GM18870 (cell line): ENCODE results near the gene DYSF.

Source experiments
- ATAC-seq: cut with Tn5 transposase; IDR thresholded peaks from one replicate; pipeline ENCODE4 v1.9.1; 2021; ENCODE audit warnings: moderate library complexity; ENCODE audit not compliant: unreplicated experiment

Gene DYSF

DNA sequence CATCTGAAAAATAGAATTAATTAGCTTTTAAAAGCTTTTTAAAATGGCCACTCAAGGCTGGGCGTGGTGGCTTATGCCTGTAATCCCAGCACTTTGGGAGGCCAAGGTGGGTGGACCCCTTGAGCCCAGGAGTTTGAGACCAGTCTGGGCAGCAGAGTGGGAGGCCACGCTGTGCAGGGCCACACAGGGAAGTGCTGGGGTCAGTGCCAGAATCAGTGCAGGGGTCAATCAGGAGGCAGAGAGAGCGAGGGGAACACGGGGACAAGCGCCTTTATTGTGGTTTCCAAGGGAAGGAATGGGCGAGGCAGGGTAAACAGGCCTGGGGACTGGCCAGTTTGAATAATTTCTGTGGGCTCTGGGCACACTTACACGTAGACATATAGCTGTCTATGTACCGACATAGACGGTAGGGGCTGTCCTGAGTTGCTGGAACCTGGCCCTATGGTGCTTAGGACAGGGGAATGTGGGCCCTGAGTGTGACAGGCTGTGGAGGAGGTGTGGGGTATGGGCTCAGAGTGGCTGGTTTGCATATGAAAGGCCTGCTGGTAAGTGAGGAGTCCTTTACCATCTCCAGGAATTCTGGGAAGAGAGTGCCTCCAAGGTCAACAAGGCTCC, 42.9 kb downstream of the DYSF start:
- ATAC-seq = no peak

DNA sequence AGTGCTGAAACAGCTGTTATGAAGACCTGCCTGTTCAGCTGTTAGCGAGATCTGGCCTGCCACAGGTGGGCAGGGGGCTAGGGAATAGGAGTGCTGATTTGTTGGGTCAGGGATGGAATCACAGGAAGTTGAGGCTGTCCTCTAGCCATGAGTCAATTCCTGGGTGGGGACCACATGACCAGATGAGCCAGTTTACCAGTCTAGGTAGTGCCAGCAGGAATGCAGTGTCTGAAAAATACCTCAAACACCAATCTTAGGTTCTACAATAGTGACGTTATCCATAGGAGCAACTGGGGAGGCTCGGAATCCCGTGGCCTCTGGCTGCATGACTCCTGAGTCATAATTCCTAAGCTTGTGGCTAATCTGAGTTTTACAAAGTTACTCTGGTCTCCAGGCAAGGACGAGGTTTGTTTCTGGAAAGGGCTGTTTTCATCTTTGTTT, 44.9 kb downstream of the DYSF start:
- no peak for ATAC-seq

DNA sequence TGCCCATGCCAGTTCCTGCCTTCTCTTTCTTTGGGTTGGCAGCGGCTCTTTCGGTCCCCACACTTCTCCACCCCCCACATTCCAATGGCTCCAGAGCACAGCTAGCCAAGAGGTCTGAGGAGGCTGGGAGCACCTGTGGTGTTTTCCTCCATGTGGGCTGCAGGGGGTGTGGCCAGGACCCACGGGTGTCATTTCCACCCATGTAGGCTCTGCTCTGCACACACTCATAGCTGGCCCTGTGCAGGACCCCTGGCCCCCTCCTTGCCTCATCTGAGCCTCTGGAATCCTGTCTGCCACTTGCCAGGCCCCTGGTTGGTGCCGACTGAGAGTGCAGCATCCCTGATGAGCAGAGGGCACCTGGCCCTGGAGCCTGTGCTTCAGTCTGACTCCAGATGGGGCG, 46.3 kb downstream of the DYSF start:
- no peak for ATAC-seq

DNA sequence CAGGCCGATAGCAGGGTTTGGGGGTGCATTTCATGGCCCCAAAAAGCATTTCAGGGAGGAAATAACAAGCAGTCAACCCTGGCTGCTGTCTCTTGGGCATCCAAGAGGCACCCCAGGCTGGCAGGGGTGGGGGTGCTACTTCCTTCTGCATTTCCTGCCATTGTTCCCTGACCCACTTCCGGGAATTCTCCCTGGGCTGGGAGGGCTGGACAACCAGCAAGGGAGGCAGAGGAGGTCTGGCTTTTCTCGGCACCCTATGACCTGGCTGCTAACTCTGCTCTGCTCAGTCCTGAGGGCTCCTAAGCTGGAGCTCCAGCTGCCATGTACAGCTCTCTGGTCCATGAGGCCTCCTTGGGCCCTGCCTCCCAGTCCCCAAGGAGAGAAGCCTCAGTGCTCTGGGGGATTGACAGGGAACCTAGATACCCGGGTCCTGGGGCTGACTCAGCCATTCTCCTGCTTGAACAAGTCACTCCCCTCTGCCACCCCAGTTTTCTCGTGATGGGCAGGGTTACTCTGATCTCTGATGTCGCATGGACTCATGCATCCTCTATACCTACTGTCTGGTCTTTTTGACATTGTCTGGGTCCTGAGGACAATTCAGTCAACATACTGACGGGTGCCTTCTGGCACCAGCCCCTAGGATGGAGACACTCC, 47.2 kb downstream of the DYSF start:
- ATAC-seq = no peak

DNA sequence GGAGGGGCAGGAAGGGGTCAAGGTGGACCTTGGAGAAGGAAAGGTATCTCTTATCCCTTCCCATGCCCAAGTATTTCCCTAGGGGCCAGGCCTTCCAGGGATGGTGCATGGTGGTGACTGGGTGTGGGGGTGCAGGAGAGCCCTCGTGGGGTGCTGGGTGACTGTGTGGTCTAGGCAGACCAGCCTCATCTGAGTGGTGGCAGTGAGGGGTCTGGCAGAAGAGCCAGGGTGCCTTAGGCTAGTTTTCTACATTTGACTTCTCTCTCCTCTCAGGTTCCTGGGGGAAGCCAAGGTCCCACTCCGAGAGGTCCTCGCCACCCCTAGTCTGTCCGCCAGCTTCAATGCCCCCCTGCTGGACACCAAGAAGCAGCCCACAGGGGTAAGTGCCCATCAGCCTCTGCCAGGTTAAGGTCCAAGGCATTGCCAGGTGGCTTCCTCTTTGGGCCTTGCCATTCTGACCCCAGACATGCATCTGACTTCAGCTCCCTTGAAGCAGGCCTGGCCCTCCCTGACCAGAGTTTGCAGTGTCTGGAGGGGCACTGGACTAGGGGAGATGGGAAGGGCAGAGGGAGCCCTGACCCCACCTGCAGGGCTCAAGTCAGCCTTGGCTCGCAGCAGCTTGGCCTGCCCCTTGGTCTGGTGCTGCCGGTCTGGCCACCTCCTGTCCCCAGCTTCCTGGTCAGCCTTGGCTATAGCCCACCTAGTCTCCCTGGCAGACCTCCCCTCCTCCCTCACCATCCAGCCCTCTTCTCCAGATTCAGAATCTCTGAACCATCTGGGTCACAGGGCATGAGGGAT, 49.8 kb downstream of the DYSF start:
- ATAC-seq = no peak

DNA sequence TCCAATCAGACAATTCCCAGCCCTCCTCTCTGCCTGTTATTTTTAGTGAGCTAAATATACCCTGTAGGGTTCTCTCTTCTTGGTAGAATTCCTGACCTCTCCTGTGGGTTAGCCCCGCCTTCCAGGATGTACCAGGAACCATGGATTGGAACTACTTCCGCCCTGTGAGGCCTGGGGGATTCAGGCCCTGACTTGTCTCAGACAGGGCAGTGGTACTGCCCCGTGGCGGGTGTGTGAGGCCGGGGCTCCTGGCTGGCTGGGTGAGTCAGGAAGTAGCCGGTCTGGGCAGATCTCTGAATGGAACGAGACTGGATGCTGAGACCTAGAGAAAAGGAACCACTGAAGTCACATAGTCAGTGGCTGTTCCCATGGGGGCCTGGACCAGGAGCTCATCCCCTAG, 50.5 kb downstream of the DYSF start:
- no peak for ATAC-seq

DNA sequence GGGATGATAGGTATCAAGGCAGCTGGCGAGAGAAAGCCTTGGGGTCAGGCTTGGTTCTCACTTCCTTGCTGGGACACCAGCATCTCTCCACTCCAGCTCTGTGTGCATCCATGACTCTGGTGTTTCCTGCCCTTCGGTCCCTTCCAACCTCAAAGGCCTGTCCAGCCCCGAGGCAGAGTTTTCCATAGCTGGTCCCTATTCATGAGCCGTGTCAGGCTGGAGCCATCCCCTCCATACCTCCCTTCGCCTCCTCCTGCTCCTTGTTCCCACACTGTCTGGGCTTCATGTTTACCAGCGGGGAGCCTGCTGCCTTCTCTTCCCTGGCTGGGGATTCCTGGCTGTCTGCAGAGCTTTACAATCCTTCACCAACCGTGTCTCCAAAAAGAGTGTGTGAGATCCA, 51.2 kb downstream of the DYSF start:
- no peak for ATAC-seq

DNA sequence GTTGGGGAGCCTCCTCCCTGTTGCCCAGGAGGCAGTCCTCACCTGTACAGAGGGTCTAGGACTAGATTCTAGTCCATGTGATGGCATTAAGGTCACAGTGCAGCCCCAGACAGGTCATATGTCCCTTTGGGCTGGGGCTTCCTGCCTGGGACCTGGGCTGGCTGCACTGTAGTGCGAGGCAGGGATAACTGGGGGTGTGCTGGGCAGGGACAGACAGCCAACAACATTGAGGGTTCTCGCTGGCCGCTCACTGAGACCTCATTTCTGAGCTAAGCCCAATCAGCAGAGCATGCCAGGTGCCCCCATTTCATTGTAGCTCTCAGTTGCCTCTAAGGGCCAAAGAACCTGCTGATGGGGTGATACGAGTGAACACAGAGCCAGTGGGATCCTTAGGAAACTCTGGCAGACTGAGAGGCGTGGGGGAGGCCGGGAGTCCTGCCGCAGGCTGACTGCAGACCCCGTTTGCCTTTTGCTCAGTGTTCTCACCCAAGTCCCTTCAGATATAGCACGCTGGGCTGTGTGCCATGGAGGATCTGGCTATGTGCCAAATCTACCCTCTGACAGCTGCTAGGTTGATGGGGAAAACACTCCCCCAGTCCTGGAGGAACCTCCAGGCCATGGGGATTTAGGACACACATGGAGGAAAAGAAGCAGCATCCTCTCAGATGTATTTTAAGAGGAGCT, 51.9 kb downstream of the DYSF start:
- ATAC-seq = no peak

DNA sequence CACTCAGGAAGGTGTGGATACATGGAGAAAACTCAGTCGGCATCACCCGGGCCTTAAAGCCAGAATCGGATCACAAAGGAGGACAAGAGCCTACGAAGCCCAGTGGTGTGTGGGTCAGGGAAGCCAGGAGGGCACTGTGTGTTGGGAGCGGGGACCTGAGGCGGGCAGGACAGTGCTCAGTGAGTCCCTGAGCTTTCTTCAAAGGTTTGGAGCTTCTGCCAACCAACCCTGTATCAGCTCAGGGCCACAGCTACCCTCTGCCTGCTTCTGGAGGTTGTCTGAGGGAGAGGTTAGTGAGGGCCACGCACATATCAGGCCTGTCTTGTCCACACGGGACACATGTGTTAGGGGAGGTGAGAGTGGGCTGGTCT, 52.4 kb downstream of the DYSF start:
- ATAC-seq = no peak

DNA sequence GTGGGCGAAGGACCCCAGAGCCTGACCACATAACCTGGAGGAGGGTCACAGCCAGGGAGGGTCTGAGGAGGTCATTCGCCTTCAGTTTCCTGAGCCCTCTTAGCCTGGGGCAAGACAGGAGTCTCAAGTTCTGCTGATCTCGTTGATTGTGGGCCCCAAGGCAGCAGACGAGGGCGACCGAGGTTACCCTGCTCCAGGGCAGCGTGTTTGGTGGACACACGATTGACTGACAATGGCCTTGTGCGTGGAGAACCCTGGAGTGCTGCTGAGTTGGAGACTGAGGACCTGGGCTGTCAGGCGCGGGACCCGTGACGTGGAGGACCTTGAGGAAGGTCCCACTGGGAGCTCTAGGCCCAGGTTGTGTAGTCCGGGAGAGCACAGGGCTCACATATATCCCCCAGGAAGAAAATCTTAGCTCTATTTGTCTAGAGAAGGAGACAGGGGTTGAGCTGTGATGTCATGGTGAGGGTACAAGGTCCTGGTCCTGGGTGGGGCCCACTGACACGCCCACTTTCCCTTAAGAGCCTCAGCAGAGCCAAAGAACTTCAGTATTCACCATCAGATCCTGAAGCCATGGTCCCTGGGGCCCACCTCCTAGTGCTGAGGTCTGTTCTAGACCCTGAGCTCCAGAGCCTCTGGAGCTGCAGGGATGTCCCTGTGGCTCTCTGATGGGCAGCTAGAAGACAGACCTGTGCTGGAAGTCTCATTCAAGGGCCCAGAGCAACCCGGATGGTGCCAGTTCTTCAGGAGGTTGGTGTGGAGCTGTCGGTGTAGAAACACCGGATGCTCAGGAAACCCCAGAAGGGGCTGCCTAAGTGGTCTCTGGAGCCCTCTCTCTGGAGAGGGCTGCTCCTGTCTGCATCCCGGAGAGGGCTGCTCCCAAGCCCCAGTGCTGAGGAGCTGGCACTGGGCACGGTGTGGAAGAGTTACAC, 53.1 kb downstream of the DYSF start:
- ATAC-seq = no peak

DNA sequence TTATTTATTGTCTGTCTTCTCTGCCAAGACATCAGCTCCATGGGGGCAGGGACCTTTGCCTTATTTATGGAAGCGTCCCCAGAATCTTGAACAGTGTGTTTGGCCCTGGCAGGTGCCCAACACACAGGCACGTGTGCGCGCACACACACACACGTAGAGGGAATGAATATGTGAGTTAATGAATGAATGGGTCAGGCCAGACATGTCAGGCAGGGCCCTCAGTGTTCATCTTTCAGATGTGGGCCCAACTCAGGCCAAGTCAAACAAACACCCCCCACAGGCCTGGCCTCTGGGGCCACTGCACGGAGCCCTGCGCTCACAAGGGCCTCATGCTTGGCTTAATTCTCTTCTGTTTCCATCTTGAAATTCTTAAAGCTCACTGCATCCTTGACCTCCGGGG, 54.1 kb downstream of the DYSF start:
- no peak for ATAC-seq

DNA sequence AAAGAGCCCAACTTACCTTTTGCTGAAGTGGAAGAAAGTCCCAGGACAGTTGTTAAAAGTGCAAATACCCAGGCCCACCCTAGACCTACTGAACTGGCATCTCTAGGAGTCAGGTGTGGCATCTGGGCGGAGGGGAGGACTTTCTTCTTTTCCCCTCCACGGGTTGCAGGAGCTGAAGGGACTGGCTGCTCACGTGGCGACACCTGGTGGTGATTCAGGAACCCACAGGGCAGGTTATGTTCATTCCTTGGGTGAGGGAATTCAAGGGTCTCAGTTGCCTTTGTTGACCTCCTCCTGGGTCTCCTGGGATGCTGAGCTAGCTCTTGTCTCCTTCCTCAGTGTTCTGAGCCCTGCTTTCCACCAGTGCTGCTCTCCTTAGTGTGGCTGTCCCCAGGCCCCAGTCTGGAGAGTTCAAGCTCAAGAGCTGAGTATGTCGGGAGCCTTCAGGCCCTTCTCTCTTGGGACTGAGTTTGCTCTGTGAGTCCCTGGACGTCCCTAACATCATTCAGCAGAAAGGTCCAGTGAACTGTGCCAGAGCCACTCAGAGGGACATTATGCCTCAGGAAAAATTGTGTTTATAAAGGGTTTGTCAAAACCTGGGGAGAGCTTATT, 56.9 kb downstream of the DYSF start:
- ATAC-seq = no peak

DNA sequence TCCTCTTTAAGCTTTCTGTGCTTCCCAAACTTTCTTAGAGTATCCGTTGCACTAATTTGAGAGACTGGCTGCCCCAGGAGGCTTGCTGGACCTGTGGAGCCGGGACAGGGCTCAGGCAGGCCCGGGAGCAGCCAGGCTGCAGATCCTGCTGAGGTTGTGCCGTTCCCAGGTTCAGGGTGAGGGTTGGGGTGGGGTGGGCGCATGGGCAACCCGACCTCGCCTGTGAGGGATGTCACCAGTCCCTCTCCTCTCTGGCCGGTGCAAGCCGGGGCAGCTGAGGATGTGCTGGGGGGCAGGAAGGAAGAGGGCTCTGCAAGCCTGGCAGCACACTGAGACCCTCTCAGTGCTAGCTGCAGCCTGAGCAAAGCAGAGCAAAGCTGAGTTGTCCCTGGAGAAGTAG, 57.6 kb downstream of the DYSF start:
- no peak for ATAC-seq

DNA sequence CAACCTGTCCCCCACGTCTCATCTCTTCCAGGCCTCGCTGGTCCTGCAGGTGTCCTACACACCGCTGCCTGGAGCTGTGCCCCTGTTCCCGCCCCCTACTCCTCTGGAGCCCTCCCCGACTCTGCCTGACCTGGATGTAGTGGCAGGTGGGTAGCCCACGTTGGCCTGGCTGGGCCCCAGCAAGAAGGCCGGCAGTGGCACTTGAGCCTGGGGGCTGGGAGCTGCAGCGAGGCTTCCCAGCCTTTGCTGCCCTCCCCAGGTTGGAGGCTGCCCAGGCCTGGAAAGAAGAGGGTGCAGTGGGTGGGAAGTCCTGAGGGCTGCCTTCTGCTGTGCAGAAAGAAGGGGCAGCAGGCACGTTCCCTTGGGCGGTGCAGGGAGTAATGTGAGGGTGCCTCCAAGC, 58.4 kb downstream of the DYSF start:
- no peak for ATAC-seq

DNA sequence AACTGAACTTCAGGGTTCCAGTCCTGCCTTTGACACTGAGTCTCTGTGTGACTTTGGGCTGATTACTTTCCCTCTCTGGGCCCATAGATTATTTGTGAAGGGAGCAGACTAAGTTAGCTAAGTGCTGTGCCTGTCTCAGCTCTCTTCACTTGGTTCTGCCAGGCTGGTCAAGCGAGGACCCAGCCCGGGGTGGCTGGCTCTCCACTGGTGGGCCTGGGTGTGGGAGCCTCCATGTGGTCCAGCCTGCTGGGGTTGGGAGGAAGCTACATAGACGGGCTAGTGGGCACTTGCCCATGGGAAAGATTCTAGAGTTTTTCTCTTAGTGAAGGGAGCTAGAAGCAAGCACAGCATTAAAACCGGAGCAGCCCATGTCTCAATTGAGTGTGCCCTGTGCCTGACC, 59.0 kb downstream of the DYSF start:
- ATAC-seq = no peak

DNA sequence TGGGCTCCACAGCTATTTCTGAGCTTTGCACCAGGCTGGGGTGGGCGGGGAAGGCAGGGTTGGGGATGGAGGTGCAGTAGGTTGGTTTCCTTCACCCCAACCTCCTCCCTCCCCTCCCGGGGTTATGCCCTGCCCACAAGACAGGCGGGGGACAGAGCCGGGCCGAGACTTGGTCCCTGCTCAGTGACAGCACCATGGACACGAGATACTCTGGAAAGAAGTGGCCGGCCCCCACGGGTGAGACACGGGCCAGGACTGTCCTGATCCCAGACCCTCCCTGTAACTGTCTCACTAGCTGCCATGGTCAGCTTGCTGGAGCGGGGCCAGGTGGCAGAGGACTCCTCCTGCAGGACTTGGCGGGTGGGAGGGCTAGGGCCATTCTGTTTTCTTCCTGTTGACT, 59.7 kb downstream of the DYSF start:
- no peak for ATAC-seq

DNA sequence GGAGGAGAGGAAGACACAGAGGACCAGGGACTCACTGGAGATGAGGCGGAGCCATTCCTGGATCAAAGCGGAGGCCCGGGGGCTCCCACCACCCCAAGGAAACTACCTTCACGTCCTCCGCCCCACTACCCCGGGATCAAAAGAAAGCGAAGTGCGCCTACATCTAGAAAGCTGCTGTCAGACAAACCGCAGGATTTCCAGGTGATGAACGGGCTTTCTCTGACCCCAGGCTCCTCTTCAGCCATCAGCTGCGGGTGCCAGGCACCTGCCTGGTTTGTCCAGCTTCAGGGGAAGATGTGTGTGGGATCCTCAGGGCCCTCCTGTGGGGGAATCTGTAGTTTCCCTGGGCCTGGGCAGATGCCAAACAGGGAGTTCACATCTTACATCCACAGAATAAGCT, 60.4 kb downstream of the DYSF start:
- no peak for ATAC-seq

DNA sequence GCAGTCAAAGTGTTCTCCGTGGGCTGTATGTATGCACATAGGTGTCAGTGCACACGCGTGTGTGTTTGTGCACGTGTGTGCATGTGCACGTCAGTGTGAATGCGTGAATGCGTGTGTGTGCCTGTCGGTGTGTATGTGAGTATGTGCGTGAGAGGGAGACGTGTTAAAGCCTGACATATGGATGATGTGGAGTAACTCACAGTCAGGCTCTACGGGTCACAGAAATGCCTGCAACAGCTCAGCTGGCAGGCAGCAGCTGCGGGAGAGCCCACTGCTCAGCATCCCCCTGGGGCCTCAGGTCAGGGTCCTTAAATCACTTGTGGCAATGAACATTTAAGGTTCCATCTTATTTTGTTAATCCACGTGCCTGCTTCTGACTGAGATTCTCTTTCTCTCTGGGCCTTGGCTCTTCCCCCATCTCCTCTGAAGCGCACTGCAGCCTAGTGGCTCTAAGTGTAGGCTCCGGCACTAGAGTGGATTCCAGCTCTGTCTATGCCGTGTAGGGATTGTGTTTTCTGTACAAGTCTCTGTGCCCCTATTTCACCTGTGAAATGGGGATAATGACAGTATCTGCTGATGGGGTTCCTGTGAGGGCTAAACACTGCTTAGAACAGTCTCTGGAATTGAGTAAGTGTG, 63.0 kb downstream of the DYSF start:
- no peak for ATAC-seq

DNA sequence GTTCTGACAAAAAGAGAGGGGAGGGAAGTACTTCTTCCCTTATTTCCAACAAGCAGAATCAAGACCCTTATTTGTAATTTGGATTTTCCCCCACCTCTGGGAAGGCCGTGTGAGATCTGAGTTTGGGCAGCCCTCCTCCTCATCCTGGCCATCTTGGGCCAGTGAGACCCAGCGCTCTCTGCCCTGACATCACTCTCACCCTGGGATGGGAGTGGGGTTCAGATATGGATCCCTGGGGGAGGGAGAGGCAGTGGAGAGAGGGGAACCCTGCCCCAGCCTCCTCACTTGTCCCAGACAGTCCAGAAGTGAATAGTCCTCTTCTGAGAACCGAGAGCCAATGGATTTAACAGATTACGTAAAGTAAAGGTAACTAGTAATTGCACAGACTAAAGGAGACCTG, 64.5 kb downstream of the DYSF start:
- ATAC-seq = no peak

DNA sequence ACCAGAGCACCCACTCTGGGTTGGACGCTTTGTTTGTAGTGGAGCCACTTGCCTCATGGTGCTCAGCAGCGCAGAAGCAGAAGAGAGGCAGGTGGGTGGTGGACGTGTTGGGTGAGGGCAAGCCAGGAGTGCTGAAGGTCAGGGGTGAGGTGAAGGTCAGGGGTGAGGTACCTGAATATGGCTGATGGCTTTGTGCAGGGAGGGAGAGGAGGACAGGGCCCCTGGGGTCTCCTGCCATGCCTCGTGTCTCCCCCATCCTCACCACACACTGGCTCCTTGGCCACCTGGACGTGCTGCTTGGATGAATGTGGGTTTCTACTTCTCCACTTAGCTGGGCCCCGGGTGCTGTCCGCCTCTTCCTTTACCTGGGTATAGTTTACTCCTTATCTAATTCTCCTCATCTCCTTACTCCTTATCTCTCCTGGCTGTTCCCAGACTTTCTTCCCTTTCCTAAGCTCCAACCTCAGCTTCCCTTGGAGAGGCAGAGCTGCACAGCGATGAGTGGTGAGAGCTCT, 68.1 kb downstream of the DYSF start:
- no peak for ATAC-seq
